ENCODE measurements around the gene FAM151A.

Gene FAM151A

DNA sequence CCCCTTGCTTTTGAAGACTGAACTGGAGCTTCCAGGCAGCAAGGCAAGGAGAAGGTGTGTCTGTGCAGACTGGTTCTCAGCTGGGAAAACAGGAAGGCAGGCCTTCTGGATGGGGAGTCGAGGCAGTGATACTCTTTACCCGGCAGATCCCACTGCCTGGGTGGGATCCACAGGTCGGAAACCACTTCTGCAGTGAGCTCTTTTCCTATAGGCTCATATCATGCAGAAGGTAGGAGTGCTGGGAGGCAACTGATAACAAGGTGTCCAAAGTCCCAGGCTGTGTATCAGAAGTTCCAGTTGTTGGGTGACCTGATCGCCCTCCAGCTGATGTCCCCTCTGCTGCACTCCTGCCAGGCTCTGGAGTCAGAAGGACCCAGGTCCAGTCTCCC is 58.2 kb downstream of the FAM151A start:
- H3K4me3 ChIP-seq (ENCODE audit: low read depth, low read length) = no peak overlapping the region
- DNase-seq (ENCODE audit: low read depth) = no peak
- TF ChIP-seq POLR2A (IDR thresholded peaks at IDR 0.05; ENCODE audit: extremely low read depth, insufficient read length) (no peak), MYC (IDR thresholded peaks at IDR 0.05; ENCODE audit: low read depth, low read length) (no peak)
- TF ChIP-seq, protein P1, sequence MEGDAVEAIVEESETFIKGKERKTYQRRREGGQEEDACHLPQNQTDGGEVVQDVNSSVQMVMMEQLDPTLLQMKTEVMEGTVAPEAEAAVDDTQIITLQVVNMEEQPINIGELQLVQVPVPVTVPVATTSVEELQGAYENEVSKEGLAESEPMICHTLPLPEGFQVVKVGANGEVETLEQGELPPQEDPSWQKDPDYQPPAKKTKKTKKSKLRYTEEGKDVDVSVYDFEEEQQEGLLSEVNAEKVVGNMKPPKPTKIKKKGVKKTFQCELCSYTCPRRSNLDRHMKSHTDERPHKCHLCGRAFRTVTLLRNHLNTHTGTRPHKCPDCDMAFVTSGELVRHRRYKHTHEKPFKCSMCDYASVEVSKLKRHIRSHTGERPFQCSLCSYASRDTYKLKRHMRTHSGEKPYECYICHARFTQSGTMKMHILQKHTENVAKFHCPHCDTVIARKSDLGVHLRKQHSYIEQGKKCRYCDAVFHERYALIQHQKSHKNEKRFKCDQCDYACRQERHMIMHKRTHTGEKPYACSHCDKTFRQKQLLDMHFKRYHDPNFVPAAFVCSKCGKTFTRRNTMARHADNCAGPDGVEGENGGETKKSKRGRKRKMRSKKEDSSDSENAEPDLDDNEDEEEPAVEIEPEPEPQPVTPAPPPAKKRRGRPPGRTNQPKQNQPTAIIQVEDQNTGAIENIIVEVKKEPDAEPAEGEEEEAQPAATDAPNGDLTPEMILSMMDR (IDR thresholded peaks at IDR 0.05; ENCODE audit: low read depth, low read length) = no peak
- TF ChIP-seq, protein P2, sequence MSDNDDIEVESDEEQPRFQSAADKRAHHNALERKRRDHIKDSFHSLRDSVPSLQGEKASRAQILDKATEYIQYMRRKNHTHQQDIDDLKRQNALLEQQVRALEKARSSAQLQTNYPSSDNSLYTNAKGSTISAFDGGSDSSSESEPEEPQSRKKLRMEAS (IDR thresholded peaks at IDR 0.05; ENCODE audit: low read depth, low read length) = no peak

DNA sequence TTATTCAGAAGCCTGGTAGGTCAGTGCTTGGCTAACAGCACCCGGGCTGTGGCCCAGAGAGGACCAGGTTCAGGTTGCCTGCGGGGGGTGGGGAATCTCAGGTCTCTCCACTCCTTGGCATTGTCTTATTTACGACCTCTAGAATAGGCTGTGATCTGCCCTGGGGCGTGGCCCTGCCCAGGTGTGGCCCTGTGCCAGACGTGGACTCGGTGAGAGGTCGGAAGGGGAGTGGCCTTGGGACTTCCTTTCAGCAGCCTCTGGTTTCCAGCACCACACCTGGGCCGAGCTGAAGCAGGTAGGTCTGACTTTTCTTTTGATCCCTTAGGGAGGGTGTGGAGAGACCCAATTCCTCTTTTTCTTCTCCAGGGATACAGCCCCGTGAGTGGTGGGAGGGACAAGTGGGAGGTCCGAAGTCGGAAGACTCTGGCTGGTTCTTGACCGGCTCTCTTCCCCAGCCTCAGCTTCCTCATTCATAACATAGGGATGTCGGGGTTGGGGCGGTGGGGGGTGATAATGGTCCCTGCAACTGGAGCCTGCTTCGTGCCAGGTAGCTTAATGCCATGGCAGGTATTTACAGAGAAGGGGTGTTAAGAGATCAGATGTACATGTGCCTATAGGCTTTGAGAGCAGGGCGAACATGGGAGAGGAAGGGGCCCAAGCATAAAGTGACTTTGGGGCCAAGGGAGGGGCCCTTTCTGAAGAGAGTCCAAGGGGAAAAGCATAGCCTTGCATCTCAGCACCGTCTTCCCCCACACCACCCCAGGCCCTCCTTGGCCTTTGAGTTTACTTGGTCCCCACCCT is 58.8 kb downstream of the FAM151A start:
- TF ChIP-seq, protein P2 (IDR thresholded peaks at IDR 0.05; ENCODE audit: low read depth, low read length) = no peak
- no peak for TF ChIP-seq MYC (IDR thresholded peaks at IDR 0.05; ENCODE audit: low read depth, low read length)
- no peak for TF ChIP-seq POLR2A (IDR thresholded peaks at IDR 0.05; ENCODE audit: extremely low read depth, insufficient read length)
- no peak overlapping the region for H3K4me3 ChIP-seq (ENCODE audit: low read depth, low read length)
- DNase-seq (ENCODE audit: low read depth) = no peak

DNA sequence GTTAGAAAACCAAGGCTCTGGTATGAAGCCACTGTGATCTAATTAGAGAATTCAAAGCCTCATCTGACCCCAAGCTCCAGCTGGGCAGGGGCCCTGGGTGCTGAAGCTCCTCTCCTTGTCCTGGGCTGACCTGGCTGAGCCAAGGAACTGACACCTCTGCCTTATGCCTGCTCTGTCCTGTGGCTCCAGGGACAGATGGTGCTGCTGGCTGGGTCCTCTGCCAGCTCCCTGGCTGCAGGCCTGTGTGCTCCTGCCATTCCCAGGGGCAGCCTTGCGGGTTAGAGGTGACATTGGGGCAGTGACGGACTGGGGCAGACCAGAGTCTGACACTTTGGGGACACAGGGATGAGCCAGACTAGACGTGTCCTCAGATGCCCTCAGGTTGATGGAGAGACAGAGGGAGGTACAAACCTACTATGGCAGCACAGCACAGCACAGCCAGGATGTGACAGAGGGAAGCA is 63.5 kb downstream of the FAM151A start:
- no peak for DNase-seq (ENCODE audit: low read depth)
- no peak overlapping the region for H3K4me3 ChIP-seq (ENCODE audit: low read depth, low read length)
- no peak for TF ChIP-seq POLR2A (IDR thresholded peaks at IDR 0.05; ENCODE audit: extremely low read depth, insufficient read length)
- TF ChIP-seq, protein P2 (IDR thresholded peaks at IDR 0.05; ENCODE audit: low read depth, low read length) = no peak
